Erythroblast (primary cell): Measurements from ENCODE around the gene STARD9.

Experiments
- GATA1 ChIP-seq: IDR thresholded peaks from 2 replicates; pipeline ENCODE4 v1.6.1; 2011; ENCODE audit warnings: low read depth, mild to moderate bottlenecking, control low read depth, low read length, moderate library complexity
- POLR2A ChIP-seq: IDR thresholded peaks from 2 replicates; pipeline ENCODE4 v1.6.1; 2011; ENCODE audit warnings: mild to moderate bottlenecking, low read length

DNA sequence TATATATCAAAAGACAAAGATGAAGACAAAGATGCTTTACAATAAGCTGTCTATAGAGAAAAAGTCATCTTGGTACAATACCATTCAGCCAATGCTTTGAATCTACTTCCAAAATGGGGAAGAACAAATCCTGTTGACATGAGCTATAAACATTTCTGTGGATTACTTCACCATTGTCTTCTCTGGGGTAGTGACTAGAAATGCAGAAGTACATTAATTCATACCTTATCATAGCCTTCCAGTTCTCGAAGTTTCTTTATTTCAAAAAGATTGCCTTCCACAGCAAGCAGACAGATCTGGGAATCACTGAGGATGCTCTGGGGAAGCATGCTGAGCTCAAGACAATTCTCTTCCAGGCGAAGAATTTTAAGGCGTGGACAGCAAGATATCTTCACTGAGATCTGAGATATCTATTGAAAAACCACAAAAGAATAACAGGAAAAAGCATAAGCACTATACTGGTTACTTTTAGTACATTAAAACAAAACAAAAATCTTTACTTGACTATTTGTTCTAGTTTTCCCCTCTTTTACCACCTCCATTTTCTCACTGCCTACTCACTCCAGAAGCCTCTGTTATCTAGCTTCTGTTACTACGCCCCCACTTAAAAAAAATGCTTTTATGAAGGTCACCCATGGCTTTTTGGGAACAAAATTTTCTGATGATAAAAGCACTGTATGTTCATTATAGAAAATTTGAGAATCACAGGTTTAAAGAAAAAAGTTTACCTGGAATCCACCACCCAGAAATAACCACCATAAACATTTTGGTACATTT lies 30.4 kb upstream of the STARD9 start:
- TF ChIP-seq POLR2A (no peak), GATA1 (no peak)
